GM12891 (cell line): Measurements from ENCODE around the gene AMMECR1.

Experiments used
- PAX5 ChIP-seq: IDR thresholded peaks from 2 replicates; pipeline ENCODE4 v1.6.1; 2011; ENCODE audit warnings: low read length, moderate library complexity, mild to moderate bottlenecking; ENCODE audit not compliant: insufficient read depth, severe bottlenecking
- POLR2A ChIP-seq: IDR thresholded peaks from 2 replicates; pipeline ENCODE4 v1.6.1; 2011; ENCODE audit warnings: low read depth, low read length, control low read depth
- POLR2AphosphoS5 ChIP-seq: IDR thresholded peaks from 2 replicates; pipeline ENCODE4 v1.6.1; 2011; ENCODE audit warnings: low read depth, low read length, control low read depth
- POU2F2 ChIP-seq: IDR thresholded peaks from 2 replicates; pipeline ENCODE4 v1.6.1; 2011; ENCODE audit warnings: low read depth, mild to moderate bottlenecking, control low read depth, low read length, moderate library complexity
- SPI1 ChIP-seq: IDR thresholded peaks from 2 replicates; pipeline ENCODE4 v1.6.1; 2011; ENCODE audit warnings: low read depth, low read length, control low read depth
- TAF1 ChIP-seq: IDR thresholded peaks from 2 replicates; pipeline ENCODE4 v1.6.1; 2011; ENCODE audit warnings: low read depth, low read length, control low read depth

DNA sequence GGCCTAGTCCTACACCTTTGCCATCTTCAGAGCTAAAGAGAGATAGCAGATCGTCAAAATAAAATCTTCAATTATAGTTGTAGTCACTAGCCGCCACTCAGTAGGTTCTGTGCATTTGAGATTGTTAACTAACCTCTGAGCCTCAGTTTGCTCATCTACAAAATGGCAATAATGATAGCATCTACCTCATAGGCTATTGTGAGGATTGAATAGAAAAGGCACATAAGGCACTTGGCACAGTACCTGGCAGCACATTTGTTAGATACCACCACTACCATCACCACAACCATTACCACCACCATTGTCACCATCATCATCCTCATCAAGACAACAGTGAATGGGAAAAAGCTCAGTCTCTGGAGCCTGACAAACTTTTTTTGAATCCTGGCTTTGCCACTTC, 134.6 kb downstream of the AMMECR1 start:
- no peak for TF ChIP-seq POLR2A
- no peak for TF ChIP-seq POLR2AphosphoS5
- no peak for TF ChIP-seq PAX5
- no peak for TF ChIP-seq TAF1
- no peak for TF ChIP-seq SPI1
- no peak for TF ChIP-seq POU2F2
